Neural crest cell (in vitro differentiated cells): ENCODE data around the gene PPP3CA. TPM values are rescaled to one million over a fixed set of nuclear protein-coding genes. Genes with fewer than 3 reads are reported as not detected.

Experiments used
- DNase-seq: peaks from one replicate; pipeline ENCODE4 v3.0.0; 2021; ENCODE audit warnings: low read depth, mixed read lengths, low spot score
- H3K27ac Mint-ChIP-seq: one replicate; pipeline ENCODE4 v1.8.0; 2021; ENCODE audit warnings: mild to moderate bottlenecking, mixed read lengths; ENCODE audit not compliant: unreplicated experiment
- H3K27me3 Mint-ChIP-seq: 2 replicates; pipeline ENCODE4 v1.8.0; 2021; ENCODE audit warnings: low read depth, mild to moderate bottlenecking, mixed read lengths
- H3K36me3 Mint-ChIP-seq: 2 replicates; pipeline ENCODE4 v1.8.0; 2021; ENCODE audit warnings: low read depth, mild to moderate bottlenecking, mixed read lengths
- H3K4me1 Mint-ChIP-seq: 2 replicates; pipeline ENCODE4 v1.8.0; 2021; ENCODE audit warnings: mixed read lengths
- H3K4me3 Mint-ChIP-seq: one replicate; pipeline ENCODE4 v1.8.0; 2021; ENCODE audit warnings: mild to moderate bottlenecking, mixed read lengths
- H3K9me3 Mint-ChIP-seq: 2 replicates; pipeline ENCODE4 v1.8.0; 2021; ENCODE audit warnings: mixed read lengths
- total RNA-seq: library from RNA; stranded (reverse); gene quantifications from 2 replicates; pipeline ENCODE4 v1.2.1, GENCODE V29; 2021
- TF ChIP-seq, protein P1 (sequence below): fragments of 200-600 bp; sonication (generic); conservative IDR thresholded peaks from 2 replicates; pipeline ENCODE4 v1.5.0; 2021; ENCODE audit warnings: antibody characterized with exemption, mild to moderate bottlenecking

PPP3CA gene
- total RNA-seq, 1 donor from 2014 or later: 12.2 TPM

GRCh38 chr4:101218346-101218745 is 129.0 kb downstream of the PPP3CA start:
- no peaks in the 10 kb centered on the region for H3K4me1 Mint-ChIP-seq
- H3K27ac Mint-ChIP-seq: no peak overlapping the region
- no peaks in the 10 kb centered on the region for H3K36me3 Mint-ChIP-seq
- H3K27me3 Mint-ChIP-seq: no peaks in the 10 kb centered on the region
- no peak for DNase-seq
- TF ChIP-seq, protein P1, sequence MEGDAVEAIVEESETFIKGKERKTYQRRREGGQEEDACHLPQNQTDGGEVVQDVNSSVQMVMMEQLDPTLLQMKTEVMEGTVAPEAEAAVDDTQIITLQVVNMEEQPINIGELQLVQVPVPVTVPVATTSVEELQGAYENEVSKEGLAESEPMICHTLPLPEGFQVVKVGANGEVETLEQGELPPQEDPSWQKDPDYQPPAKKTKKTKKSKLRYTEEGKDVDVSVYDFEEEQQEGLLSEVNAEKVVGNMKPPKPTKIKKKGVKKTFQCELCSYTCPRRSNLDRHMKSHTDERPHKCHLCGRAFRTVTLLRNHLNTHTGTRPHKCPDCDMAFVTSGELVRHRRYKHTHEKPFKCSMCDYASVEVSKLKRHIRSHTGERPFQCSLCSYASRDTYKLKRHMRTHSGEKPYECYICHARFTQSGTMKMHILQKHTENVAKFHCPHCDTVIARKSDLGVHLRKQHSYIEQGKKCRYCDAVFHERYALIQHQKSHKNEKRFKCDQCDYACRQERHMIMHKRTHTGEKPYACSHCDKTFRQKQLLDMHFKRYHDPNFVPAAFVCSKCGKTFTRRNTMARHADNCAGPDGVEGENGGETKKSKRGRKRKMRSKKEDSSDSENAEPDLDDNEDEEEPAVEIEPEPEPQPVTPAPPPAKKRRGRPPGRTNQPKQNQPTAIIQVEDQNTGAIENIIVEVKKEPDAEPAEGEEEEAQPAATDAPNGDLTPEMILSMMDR: no peak
- H3K4me3 Mint-ChIP-seq: no peak overlapping the region
- H3K9me3 Mint-ChIP-seq: no peaks in the 10 kb centered on the region

- Mint-ChIP-seq H3K4me1 (no peaks in the 10 kb centered on the region), H3K36me3 (no peaks in the 10 kb centered on the region), H3K4me3 (no peak overlapping the region), H3K9me3 (no peaks in the 10 kb centered on the region), H3K27me3 (no peaks in the 10 kb centered on the region), H3K27ac (no peak overlapping the region)
- TF ChIP-seq, protein P1: no peak
- DNase-seq: no peak
Observed at GRCh38 chr4:101217353-101218031, 129.8 kb downstream of the PPP3CA start.

GRCh38 chr4:101211146-101211553 is 136.2 kb downstream of the PPP3CA start:
- DNase-seq: no peak
- H3K4me1 Mint-ChIP-seq: no peaks in the 10 kb centered on the region
- TF ChIP-seq, protein P1: no peak
- no peaks in the 10 kb centered on the region for H3K27me3 Mint-ChIP-seq
- no peak overlapping the region for H3K4me3 Mint-ChIP-seq
- no peak overlapping the region for H3K27ac Mint-ChIP-seq
- H3K9me3 Mint-ChIP-seq: no peaks in the 10 kb centered on the region
- no peaks in the 10 kb centered on the region for H3K36me3 Mint-ChIP-seq

DNA sequence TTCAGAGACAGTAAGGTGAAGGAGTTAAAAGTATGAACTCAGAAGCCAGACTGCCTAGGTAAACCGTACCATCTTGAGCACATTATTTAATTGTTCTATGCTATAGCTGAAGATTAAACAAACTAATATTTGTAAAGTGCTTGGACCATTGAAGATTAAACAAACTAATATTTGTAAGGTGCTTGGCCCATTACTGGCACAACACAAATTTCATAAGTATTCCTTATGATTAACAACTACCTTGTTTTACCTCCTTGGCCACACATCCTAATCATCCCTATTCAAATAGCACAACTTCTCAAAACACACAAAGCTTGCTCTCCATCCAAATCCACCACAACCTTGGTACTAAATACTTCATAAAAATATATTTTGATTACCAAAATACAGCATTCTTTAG is 137.0 kb downstream of the PPP3CA start:
- TF ChIP-seq, protein P1: no peak
- Mint-ChIP-seq H3K4me1 (no peaks in the 10 kb centered on the region), H3K9me3 (no peaks in the 10 kb centered on the region), H3K36me3 (no peaks in the 10 kb centered on the region), H3K27ac (no peak overlapping the region), H3K27me3 (no peaks in the 10 kb centered on the region), H3K4me3 (no peak overlapping the region)
- no peak for DNase-seq

DNA sequence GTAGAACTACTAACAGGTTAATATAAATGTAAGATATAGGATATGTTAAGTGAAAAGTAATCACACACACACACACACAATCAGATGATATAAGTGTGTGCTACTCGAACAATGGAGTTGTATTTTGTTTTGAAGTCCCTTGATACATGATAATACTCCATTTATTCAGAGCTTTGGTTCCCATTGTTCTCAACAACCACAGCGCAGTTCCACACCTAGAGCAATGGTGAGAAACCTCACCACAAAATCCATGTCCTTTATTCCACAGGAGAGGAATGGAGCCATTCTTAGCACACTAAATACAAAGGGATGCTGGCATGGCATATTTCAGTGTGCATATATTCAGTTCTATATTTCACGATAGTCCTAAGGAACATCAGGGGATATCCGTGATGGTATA is 139.2 kb downstream of the PPP3CA start:
- H3K36me3 Mint-ChIP-seq: no peaks in the 10 kb centered on the region
- DNase-seq: no peak
- H3K27me3 Mint-ChIP-seq: no peaks in the 10 kb centered on the region
- H3K4me1 Mint-ChIP-seq: no peaks in the 10 kb centered on the region
- no peak overlapping the region for H3K27ac Mint-ChIP-seq
- no peaks in the 10 kb centered on the region for H3K9me3 Mint-ChIP-seq
- no peak overlapping the region for H3K4me3 Mint-ChIP-seq
- TF ChIP-seq, protein P1: no peak
